ENCODE results near the gene RPL19.
"Not testable (repeated sequence)": the region's sequence is repeated elsewhere in the genome, so short reads cannot be mapped to it uniquely, and the experiment has no call there.

Gene RPL19

DNA sequence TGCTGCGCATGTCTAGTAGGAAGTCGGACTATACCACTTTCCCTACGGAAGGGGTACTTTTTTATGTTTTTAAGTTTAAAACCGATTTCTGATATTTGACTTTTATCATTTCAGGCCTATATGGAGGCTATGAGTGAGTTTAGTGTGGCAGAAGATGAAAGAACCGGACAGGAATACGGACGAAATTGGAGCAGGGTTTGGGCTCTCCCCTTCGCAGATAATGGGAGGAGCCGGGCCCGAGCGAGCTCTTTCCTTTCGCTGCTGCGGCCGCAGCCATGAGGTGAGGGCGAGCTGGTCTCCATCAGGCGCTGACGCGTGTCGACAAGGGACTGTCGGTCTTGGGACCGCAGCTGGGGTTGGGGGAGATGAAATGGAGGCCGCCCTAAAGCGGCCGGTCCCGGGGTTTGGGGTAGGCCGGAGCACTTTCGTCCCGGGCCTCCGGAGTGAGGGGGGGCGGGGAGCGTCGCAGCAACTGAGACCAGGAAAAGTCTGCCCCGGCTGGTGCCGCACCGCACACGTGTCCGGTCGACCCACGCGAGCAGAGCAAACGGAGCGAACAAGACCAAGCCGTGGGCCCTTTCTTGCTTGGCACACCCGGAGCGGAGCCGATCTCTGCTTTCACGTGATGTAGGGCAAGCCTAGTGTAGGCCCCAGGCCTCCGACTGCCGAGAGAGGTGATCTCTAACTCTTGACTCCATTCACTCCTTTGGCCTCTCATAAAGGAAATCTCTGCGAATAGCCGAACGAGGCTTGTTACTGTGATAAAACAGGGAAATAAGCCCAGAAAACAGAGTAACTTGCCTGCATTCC lies at the start of gene RPL19:
Gene RPL19 (plus strand): TSS at position 214 of the 810 bp plus-strand sequence. CDS start 62 bp downstream, at position 276.
- DNase-seq, result no peak

DNA sequence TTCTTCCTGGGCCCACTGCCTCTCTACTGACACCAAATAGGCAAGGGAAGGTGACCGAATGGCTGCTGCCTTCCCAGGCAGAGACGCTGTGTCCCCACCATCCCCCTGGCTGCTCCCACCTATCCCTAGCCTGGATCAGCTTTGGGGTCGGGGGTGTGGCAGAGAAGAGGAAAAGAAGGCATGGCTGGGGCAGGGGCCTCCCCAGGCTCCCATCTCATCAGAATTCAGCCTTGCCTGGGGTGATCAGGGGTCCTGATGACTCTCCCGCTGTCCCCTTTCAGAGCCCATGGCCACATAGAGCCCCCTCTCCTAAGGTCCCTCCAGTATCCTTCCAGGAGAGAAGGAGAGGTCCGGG lies 49.3 kb upstream of the RPL19 start:
- no peak for DNase-seq

DNA sequence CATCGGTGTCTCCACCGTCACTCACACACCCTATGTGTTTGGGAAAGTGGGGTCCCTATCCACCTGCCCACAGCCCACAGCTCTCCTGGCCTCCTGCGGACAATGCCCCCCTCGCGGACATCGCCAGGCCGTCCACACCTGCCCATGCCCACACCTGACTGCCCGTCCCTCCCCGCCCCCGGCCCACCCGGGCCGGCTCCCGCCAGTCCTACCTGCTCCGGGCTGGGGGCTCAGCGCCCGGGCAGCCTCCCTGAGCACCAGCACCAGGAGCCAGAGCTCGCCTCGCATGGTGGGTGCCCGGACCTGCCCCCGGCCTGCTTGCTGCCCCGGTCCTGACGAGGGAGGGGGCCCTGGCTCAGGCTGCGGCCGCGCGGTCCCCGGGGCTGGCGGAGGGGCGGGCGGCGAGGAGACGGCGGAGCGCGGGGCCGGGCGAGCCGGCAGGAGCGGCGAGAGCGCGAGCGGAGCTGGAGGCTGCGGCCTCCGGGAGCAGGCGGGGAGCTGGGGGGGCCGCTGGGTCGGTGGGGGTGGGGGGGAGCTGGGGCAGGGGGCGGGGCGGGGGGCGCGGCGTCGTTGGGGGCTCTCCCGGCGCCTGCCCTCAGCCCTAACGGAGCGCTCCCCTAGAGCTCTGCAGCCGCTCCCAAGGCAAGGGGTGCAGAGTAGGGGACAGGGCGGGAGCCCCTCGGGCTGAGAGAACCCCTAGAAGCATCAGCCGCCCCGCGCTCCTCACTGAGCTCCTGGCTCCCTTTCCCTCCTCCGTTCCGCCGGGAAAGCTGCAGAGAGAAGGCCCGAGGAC lies 48.7 kb upstream of the RPL19 start, which contains the start of gene PLXDC1:
Gene PLXDC1 (minus strand): TSS at position 488 of the 793 bp plus-strand sequence. CDS start 200 bp downstream, at position 288.
- DNase-seq, result no peak

DNA sequence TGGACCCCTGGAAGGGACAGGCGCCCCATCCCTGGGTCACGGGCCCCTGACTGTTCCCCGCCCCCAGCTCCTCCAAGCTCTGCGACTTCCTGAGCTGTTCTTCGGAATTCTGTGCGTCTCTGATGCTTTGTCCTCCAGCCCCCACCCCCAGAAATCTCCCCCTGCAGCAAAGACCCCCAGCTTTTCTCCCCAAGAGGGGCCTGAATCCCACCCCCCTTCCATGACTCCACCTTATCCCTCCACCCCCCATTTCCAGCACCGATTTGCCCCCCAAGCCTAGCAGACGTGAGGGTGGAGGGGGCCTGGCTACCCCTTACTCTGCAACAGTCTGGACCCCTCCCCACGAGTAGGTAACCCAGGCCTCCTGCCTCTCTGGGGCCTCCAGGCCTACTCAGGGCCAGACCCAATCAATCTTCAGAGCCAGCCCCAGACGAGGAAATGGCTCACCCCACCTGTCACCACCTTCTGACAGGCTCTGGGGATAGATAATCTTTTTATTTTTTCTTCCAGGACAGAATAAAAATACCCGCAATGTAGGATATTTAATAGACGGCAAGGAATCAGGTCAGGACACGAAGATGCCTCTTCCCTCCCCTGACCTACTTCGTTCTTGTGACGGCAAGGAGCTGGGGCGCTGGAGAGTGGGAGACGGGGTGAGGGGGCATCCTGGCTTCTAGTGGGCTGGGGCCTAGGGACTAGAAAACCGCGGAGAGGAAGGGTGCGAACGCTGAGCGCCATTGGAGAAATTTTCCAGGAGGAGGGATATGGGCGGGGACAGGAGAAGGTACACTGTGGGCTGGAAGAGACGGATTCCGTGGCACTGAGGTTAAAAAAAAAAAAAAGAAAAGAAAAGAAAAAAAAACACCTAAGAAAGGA lies 47.9 kb upstream of the RPL19 start:
- DNase-seq, result peak; percentile 42

DNA sequence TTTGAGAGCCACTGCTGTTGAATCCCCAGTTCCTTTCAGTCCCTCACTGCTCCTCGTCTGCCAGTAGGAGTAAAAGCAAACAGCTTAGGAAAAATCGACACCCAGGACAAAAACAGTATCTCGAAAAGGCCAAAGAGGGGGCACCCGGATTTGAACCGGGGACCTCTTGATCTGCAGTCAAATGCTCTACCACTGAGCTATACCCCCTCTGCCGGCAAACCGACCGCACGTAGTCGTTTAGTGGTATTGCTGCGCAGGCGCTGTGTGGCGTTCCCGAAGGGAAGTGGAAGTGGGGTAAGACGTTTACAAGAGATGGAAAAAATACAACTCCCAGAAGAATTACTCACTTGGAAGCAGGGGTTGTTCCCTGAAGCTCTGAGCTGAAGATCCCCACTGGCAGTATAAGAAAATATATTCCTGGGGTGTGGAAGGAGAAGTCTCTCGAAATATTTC lies 46.5 kb upstream of the RPL19 start:
- peak; percentile 76 for DNase-seq

DNA sequence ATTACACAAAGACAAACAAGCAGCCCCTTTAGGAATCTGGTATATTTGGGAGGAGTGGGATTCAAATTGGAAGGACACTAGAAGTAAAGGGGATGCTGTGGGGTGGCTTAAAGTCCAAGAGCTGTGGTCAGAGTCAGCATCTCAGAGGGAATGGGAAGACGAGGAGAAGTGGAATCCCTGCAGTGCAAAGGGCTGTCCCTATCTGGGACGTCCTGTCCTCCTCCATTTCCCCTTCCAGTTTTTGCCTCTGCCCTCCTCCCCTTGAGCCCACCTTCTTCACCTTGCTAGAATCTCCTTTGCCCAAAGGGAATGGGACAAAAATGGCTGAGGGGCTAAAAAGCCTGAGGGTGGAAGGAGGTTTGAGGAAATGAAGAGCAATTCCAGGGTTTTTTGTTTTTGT lies 44.4 kb upstream of the RPL19 start:
- DNase-seq, result no peak

DNA sequence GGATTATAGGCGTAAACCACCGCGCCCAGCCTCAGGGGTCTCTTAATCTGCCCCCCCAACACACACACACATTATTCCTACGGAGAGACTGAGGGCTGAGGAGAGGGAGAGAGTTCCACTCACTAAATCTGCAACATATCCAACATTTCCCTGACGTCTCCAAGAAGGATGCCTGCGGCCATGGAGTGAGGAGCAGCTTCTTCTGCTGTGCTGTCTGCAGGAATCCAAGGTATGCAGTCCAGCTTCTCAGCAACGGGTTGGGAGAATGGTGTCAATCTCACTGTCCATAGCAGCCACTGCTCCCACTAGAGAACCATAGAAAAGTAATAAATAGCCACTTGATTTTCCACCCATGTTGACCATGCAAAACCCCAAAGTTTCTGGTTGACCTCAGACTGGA lies 43.6 kb upstream of the RPL19 start:
- no peak for DNase-seq

DNA sequence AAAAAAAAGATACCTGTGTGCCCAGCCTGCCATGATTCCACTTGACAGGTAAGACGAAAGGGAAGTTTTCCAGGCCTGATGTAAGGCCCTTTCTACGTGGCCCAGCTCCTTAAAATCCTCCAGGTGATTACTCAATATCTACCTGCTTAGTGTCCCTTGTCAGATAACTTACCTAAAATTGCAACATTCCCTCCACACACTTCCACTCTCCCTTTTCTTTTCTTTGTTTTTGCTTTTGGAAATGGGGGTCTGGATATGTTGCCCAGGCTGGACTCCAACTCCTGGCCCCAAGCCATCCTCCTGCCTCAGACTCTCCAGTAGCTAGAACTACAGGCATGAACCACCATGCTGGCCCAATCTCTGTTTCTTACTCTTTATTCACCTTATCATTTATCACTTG lies 41.5 kb upstream of the RPL19 start:
- DNase-seq, result no peak

DNA sequence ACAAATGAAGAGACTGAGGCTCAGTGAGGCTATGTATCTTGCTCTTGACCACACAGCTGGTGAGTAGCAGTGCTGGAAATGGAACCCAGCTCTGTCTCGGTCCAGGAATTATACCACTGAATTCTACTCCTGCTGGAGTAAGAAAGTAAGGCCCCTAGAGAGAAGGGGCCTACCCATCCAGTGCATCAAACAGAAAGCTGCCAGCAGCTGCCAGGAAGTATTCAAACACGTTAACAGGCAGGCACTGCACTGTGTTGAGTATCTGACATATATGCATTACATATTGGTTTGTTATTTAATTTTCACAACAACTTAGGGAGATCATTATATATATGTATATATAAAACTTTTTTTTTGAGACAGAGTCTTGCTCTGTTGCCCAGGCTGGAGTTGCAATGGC lies 38.1 kb upstream of the RPL19 start:
- no peak for DNase-seq

DNA sequence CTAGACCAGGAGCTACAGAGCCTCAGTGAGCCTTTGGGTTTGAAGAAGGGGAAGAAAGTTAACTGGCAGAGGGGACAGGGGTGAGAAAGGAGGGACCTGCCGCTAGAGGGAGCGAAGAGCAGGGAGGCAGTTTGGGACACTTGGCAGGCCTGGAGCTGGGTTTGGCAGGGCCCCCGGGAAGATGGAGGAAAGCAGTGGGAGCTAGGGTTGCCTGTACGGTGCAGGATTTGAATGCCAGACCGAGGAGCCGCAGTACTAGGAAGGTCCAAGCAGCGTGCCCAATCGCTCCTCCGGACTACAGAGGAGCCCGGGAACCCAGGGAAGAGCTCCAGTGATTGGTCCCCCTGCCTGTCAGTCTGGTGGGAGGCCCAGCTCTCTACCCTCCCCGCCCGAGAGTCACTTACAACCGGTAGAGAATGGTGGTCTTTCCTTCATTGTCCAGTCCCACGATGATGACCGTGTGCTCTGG lies 35.4 kb upstream of the RPL19 start:
- DNase-seq, result peak; percentile 71

DNA sequence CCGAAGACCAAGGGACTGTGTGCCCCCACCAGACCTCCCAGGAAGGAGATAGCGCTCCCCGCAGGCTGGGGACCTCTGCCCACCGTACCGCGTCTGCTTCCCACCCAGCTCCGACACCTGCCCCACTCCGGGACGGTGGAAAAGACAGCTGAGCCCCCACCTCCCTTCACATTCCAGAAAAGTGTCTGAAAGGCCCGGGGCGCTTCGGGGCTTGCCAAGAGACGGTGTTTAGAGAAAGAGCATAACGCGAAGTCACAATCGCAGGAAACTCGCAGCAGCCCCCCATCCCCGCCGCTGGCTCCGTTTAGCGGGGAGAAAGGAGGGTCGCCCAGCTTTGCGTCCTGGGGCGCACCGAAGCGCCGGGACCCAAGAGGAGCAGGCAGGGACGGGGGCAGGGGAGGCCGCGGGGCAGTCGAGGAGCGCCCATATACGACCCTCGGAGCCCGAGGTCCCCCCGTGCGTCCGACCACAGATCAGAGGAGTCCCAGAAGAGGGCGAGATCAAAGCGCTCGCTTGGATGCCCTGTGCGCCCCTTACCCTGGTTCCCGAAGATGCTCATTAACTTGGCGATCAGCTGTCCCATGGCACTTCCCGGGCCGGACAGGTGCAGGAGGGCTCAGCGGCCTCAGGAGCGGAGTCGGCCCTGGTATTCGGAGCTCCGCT lies 34.8 kb upstream of the RPL19 start:
- DNase-seq, result no peak

DNA sequence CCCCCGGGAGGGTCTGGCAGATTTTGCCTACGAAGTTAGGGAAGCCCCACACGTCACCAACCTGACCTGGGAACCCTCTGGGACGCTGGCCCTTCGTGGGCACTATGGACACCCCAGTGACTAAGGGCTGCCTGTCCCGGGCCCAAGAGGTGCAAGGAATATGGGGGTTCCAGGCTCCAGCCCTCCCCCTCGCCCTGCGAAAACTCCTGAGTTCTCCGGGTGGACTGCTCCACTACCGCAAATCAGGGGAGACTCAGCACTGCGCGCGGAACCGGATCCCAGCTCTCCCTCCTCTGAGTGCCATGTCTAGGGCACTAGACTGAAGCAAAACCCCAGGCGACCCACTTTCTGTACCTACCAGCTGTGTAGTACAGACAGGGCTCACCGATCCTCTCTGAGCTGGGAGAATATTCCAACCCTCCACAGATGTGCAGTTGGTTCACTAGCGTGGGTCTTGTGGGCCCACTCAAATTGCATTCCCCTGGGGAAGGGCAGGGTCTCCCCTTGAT lies 34.2 kb upstream of the RPL19 start, which contains the start of gene ARL5C:
Gene ARL5C (minus strand): TSS at position 321 of the 509 bp plus-strand sequence. CDS start 401 bp downstream, outside the sequence.
- DNase-seq, result no peak

DNA sequence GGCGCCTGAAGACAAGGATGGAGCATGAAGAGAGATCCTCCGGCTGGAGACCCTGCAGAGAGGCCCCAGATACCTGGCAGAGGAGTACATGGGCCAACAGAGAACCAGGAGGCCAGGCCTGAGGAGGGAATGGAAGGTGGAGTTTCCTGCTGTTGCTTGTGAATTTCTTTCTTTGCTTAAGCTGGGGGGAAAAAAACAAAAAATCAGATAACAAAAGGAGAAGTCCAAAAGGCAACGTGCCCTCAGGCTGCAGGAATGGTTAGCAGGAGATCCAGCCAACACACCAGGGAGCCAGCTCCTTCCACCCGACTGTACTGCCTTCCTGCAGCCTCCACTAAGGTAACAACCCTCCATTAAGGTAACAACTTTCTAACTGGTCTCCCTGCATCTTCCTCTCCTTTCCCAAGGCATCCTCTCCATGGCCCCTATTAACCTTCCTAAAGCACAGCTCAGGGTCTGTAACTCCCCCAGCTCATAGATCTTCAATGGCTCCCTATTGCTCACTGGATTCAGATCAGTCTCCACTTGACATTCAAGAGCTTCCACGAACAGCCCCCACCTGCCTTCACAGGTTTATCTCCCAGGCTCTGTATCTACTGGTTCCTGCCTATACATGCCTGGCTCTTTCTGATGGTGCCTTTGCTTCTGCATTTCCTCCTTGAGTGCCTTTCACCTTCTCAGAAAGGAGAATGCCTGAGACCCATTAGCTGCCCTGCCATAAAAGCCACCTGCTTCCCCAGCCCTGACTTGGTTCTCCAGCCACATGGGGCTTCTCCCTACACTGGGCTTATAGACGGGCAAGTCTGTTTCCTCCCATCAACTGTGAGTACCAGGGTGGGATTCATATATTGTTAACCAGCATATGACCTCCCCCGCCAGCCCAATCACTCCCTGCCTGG lies 33.4 kb upstream of the RPL19 start:
- DNase-seq, result no peak

DNA sequence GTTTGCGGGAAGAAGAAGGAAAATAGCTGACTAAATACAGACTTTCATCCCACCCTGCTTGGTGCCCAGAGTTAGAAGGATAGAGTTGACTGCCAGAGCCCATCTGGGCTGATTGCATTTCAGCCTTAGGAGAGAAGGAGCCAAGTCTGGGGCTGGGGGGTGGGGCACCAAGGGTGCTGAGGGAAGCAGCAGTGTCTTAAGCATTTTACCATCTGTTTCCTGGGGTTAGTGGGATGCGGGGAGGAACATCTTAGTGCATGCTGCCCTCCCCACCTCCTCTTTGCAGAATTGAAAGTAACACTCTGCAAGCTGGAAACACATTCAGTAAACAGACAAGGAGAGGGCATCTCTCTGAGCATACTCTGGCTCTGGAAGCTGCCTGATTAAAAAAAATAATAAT lies 32.6 kb upstream of the RPL19 start:
- no peak for DNase-seq

DNA sequence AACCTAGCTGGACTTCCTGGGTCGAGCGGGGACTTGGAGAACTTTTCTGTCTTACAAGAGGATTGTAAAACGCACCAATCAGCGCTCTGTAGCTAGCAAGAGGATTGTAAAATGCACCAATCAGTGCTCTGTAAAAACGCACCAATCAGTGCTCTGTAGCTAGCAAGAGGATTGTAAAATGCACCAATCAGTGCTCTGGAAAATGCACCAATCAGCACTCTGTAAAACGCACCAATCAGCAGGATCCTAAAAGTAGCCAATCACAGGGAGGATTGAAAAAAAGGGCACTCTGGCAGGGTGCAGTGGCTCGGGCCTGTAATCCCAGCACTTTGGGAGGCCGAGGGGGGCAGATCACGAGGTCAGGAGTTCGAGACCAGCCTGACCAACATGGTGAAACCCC lies 31.6 kb upstream of the RPL19 start:
- not testable (repeated sequence) for DNase-seq

DNA sequence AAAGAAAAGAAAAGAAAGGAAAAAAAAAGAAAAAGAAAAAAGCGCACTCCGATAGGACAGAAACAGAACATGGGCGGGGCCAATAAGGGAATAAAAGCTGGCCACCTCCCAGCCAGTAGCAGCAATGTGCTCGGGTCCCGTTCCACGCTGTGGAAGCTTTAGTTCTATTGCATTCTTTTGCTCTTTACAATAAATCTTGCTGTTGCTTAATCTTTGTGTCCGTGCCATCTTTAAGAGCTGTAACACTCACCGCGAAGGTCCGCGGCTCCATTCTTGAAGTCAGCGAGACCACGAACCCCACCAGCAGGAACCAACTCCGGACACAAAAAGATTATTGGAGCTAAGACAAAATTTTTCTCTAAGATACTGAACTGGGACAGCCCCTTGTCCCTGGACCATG lies 31.0 kb upstream of the RPL19 start:
- DNase-seq, result no peak

DNA sequence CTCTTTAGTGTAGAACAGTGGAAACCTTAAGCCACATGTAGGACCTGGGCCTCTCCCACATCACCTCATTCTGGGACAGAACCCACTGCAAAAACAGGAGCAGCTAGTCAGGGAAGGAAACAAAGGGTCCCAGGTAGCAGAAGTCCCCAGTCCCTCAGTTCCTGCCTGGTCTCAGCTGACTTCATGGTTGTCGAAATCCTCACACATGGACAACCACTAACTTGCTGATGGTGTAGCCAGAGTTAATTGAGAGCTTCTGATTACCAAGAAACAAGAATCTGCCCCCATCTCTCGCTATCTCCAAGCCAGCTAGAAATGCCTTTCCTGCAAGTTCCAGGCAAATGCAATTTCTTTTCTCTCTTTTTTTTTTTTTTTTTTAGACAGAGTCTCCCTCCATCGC lies 30.6 kb upstream of the RPL19 start:
- no peak for DNase-seq

DNA sequence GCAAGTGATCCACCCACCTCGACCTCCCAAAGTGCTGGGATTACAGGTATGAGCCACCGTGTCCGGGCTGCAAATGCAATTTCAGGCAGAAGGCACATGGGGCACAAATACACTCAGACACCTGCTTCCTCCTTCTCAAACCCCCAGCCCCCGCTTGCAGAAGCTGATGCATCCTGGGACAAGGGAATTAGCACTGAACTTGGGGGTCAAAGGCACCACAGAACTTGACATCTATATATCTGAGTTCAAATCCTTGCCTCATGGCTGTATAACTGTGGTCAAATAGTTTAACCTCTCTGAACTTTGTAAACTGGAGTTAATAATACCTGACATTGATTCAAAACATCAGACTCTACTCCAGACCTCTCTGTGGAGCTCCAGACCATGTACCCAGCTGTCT lies 30.0 kb upstream of the RPL19 start:
- DNase-seq, result no peak

DNA sequence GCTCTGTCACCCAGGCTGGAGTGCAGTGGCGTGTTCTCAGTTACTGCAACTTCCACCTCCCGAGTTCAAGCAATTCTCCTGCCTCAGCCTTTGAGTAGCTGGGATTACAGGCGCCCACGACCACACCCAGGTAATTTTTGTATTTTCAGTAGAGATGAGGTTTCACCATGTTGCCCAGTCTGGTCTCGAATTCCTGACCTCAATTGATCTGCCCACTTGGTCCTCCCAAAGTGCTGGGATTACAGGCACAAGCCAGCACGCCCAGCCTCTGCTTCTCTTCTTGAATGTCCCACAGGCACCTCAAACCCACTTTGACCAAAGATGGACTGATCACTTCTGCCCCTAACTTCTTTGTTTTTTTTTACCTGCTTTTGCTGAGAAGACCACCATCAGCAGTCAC lies 29.5 kb upstream of the RPL19 start:
- no peak for DNase-seq

DNA sequence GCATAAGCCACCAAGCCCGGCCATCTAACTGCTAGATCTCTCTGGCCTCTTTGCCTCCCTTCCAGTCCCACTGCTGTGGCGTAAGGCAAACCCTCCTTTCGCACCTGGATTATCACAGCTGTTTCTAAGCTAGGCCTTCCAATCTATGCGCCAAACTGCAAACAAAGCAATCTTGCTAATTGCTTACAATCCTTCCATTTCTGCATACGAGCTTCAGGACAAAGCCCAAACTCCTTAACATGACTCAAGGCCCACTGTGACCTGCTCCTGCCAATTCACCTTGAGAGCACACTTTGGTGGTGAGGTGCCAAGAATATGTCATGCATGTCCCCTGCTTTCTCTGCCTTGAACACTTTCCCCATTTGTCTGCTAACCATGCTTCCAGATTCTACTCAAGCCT lies 28.1 kb upstream of the RPL19 start:
- no peak for DNase-seq

DNA sequence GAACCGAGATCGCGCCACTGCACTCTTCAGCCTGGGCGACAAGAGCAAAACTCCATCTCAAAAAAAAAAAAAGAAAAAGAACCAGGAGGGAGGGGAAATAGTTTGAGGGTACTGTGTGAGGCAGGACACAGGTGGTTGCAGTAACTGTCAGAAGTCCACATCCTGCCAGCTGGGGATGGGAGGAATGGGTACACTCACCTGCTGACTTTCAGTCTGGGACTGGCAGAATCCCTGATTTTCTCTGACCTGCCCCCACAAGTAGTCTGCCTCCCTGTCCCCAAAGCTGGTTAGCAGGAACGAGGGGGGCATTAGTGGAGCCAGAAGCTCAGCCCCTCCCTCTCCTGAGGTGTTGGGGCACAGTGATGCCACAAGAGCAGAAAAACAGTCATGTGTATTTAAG lies 27.0 kb upstream of the RPL19 start:
- no peak for DNase-seq

Data from NCI-H226 (cell line).